Vagina (tissue), 2 donors: ENCODE results near the gene PHACTR2.

Experiments used
- POLR2A ChIP-seq, 2 donors: fragments of 450-650 bp; IDR thresholded peaks; one replicate each; pipeline ENCODE4 v1.6.1; 2017; ENCODE audit warnings: antibody characterized with exemption in 2 of 2, mild to moderate bottlenecking in 2 of 2, moderate library complexity in 2 of 2
- POLR2AphosphoS5 ChIP-seq, 2 donors: sonication (generic); formaldehyde crosslinking; IDR thresholded peaks; one replicate each; pipeline ENCODE4 v1.9.0; 2017; ENCODE audit warnings: antibody characterized with exemption in 2 of 2, mild to moderate bottlenecking in 2 of 2, low read depth in 1 of 2; ENCODE audit not compliant: insufficient read depth in 1 of 2
- TF ChIP-seq, protein P1 (sequence below), 3 experiments: fragments of 450-650 bp in 2 of 3; fragments of 200-600 bp in 1 of 3; sonication (generic) in 1 of 3; IDR thresholded peaks; one replicate each; pipeline ENCODE4 v1.5.1; 2017 to 2019; ENCODE audit warnings: antibody characterized with exemption in 3 of 3, mild to moderate bottlenecking in 2 of 3, moderate library complexity in 2 of 3

DNA sequence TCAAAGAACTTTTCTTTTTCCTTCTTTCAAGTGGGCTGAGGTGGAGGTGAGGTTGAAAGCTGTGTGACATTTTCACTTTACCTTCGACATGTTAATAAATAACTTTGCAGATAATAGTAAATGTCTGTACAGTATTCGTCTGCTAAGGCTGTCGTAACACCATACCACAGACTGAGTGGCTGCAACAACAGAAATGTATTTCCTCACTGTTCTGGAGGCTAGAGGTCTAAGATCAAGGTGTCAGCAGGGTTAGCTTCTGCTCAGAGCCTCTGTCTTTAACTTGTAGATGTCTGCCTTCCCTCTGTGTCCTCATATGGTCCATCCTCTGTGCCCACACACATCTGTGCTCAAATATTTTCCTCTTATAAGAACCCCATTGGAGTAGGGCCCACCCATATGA, 14.9 kb downstream of the PHACTR2 start:
- TF ChIP-seq, protein P1, sequence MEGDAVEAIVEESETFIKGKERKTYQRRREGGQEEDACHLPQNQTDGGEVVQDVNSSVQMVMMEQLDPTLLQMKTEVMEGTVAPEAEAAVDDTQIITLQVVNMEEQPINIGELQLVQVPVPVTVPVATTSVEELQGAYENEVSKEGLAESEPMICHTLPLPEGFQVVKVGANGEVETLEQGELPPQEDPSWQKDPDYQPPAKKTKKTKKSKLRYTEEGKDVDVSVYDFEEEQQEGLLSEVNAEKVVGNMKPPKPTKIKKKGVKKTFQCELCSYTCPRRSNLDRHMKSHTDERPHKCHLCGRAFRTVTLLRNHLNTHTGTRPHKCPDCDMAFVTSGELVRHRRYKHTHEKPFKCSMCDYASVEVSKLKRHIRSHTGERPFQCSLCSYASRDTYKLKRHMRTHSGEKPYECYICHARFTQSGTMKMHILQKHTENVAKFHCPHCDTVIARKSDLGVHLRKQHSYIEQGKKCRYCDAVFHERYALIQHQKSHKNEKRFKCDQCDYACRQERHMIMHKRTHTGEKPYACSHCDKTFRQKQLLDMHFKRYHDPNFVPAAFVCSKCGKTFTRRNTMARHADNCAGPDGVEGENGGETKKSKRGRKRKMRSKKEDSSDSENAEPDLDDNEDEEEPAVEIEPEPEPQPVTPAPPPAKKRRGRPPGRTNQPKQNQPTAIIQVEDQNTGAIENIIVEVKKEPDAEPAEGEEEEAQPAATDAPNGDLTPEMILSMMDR (IDR thresholded peaks at IDR 0.05), result no peak
- TF ChIP-seq POLR2AphosphoS5 (IDR thresholded peaks at IDR 0.05; ENCODE audit: insufficient read depth in 1 of 2, low read depth in 1 of 2) (no peak), POLR2A (IDR thresholded peaks at IDR 0.05) (no peak)
